H54 (cell line): ENCODE results near the gene RBM14.
"Not testable (repeated sequence)": the region's sequence is repeated elsewhere in the genome, so short reads cannot be mapped to it uniquely, and the experiment has no call there.

ENCODE experiments used
- DNase-seq: peaks from one replicate; pipeline ENCODE4 v3.0.0; 2011; ENCODE audit warnings: low spot score, mixed read lengths; ENCODE audit not compliant: insufficient read length
- FAIRE-seq: peaks from 3 replicates; lab custom pipeline; 2011; peaks lifted over from hg19 to GRCh38; lab: Jason Lieb, UNC
- POLR2A ChIP-seq: IDR thresholded peaks from 2 replicates; pipeline ENCODE4 v1.6.1; 2011; ENCODE audit warnings: low read depth, mild to moderate bottlenecking, low read length

Gene RBM14

GRCh38 chr11:66637557-66638176, 21.2 kb downstream of the RBM14 start:
- FAIRE-seq = no peak
- no peak for DNase-seq
- TF ChIP-seq POLR2A = no peak

- TF ChIP-seq POLR2A = peak; percentile 78
- DNase-seq = peak; percentile 94
- FAIRE-seq = no peak
These were observed 22.0 kb downstream of the RBM14 start, which contains the start of gene RBM4 for GRCh38 chr11:66638177-66639065. Gene RBM4, plus strand, starts transcription at chr11:66638703. Its CDS starts 1,009 bp downstream, at chr11:66639712.

- no peak for DNase-seq
- FAIRE-seq = no peak
- no peak for TF ChIP-seq POLR2A
These were observed 22.8 kb downstream of the RBM14 start for GRCh38 chr11:66639066-66639813.

- not testable (repeated sequence) for FAIRE-seq, DNase-seq
These were observed 23.4 kb downstream of the RBM14 start for GRCh38 chr11:66639814-66640340.

- DNase-seq (no peak), FAIRE-seq (no peak)
- TF ChIP-seq POLR2A = no peak
These were observed 25.4 kb downstream of the RBM14 start for GRCh38 chr11:66641834-66642233.

- FAIRE-seq (no peak), DNase-seq (no peak)
- TF ChIP-seq POLR2A = no peak
These were observed 27.5 kb downstream of the RBM14 start for GRCh38 chr11:66643745-66644437.

GRCh38 chr11:66646828-66647227, 30.4 kb downstream of the RBM14 start:
- no peak for TF ChIP-seq POLR2A
- FAIRE-seq = no peak
- no peak for DNase-seq

GRCh38 chr11:66649903-66650302, 33.5 kb downstream of the RBM14 start:
- DNase-seq (no peak), FAIRE-seq (no peak)
- no peak for TF ChIP-seq POLR2A

- FAIRE-seq (no peak), DNase-seq (no peak)
- TF ChIP-seq POLR2A = no peak
These were observed 34.6 kb downstream of the RBM14 start for GRCh38 chr11:66651016-66651415.

- FAIRE-seq (no peak), DNase-seq (no peak)
- TF ChIP-seq POLR2A = no peak
These were observed 36.2 kb downstream of the RBM14 start for GRCh38 chr11:66652651-66653050.

GRCh38 chr11:66653123-66653522, 36.7 kb downstream of the RBM14 start:
- FAIRE-seq (no peak), DNase-seq (no peak)
- TF ChIP-seq POLR2A = no peak

- TF ChIP-seq POLR2A = no peak
- DNase-seq (no peak), FAIRE-seq (no peak)
These were observed 43.3 kb downstream of the RBM14 start for GRCh38 chr11:66659763-66660162.

- FAIRE-seq (no peak), DNase-seq (no peak)
- no peak for TF ChIP-seq POLR2A
These were observed 47.4 kb downstream of the RBM14 start for GRCh38 chr11:66663741-66664296.
